Loucy (cell line): ENCODE data around the gene ACCSL.

Source experiments
- H2AFZ ChIP-seq: fragments of 200-600 bp; sonication (generic); 2 replicates; pipeline ENCODE4 v1.6.0; 2016; ENCODE audit warnings: antibody characterized with exemption, mild to moderate bottlenecking, low read length, moderate library complexity
- H3F3A ChIP-seq: fragments of 200-600 bp; 2 replicates; pipeline ENCODE4 v1.6.0; 2016; ENCODE audit warnings: antibody characterized with exemption, low read depth, mild to moderate bottlenecking
- H3K27me3 ChIP-seq: fragments of 200-600 bp; sonication (generic); 2 replicates; pipeline ENCODE4 v1.6.1; 2014; ENCODE audit warnings: low read length, mild to moderate bottlenecking; ENCODE audit not compliant: insufficient read depth, poor library complexity, severe bottlenecking
- H3K36me3 ChIP-seq: fragments of 200-600 bp; sonication (generic); 2 replicates; pipeline ENCODE4 v1.6.1; 2016; ENCODE audit warnings: low read length; ENCODE audit not compliant: insufficient read depth
- H3K4me1 ChIP-seq: fragments of 200-600 bp; sonication (generic); 2 replicates; pipeline ENCODE4 v1.5.1; 2014; ENCODE audit warnings: low read length, mild to moderate bottlenecking; ENCODE audit not compliant: insufficient read depth, poor library complexity, severe bottlenecking
- H3K4me2 ChIP-seq: fragments of 200-600 bp; sonication (generic); 2 replicates; pipeline ENCODE4 v1.6.0; 2014; ENCODE audit warnings: antibody characterized with exemption, low read length, low read depth, mild to moderate bottlenecking; ENCODE audit not compliant: poor library complexity, severe bottlenecking
- H3K4me3 ChIP-seq: fragments of 200-600 bp; sonication (generic); 2 replicates; pipeline ENCODE4 v1.5.1; 2014; ENCODE audit warnings: low read length, mild to moderate bottlenecking, mixed read lengths; ENCODE audit not compliant: poor library complexity, severe bottlenecking
- H3K79me2 ChIP-seq: fragments of 200-600 bp; sonication (generic); 2 replicates; pipeline ENCODE4 v1.6.1; 2014; ENCODE audit warnings: low read length; ENCODE audit not compliant: insufficient read depth
- H3K9ac ChIP-seq: fragments of 200-600 bp; sonication (generic); 2 replicates; pipeline ENCODE4 v1.6.0; 2014; ENCODE audit warnings: mild to moderate bottlenecking, low read depth, low read length, moderate library complexity; ENCODE audit not compliant: poor library complexity, severe bottlenecking
- H3K9me2 ChIP-seq: fragments of 200-600 bp; sonication (generic); replicated peaks from 2 replicates; pipeline ENCODE4 v1.6.1; 2016; ENCODE audit warnings: low read depth, low read length, mixed read lengths
- H3K9me3 ChIP-seq: fragments of 200-600 bp; sonication (generic); 2 replicates; pipeline ENCODE4 v1.6.1; 2014; ENCODE audit warnings: mild to moderate bottlenecking, antibody characterized with exemption, low read length, low read depth; ENCODE audit not compliant: insufficient read depth
- H4K20me1 ChIP-seq: fragments of 200-600 bp; sonication (generic); 2 replicates; pipeline ENCODE4 v1.6.0; 2014; ENCODE audit warnings: antibody characterized with exemption, low read length, mild to moderate bottlenecking; ENCODE audit not compliant: insufficient read depth, poor library complexity, severe bottlenecking
- CTCF ChIP-seq: fragments of 200-600 bp; sonication (generic); conservative IDR thresholded peaks from 2 replicates; pipeline ENCODE4 v1.5.1; 2014; ENCODE audit warnings: mild to moderate bottlenecking, antibody characterized with exemption, low read length
- EZH2phosphoT487 ChIP-seq: fragments of 200-600 bp; IDR thresholded peaks from 2 replicates; pipeline ENCODE4 v1.6.1; 2018; ENCODE audit warnings: antibody characterized with exemption, mild to moderate bottlenecking, moderate library complexity, borderline replicate concordance

Gene ACCSL

DNA sequence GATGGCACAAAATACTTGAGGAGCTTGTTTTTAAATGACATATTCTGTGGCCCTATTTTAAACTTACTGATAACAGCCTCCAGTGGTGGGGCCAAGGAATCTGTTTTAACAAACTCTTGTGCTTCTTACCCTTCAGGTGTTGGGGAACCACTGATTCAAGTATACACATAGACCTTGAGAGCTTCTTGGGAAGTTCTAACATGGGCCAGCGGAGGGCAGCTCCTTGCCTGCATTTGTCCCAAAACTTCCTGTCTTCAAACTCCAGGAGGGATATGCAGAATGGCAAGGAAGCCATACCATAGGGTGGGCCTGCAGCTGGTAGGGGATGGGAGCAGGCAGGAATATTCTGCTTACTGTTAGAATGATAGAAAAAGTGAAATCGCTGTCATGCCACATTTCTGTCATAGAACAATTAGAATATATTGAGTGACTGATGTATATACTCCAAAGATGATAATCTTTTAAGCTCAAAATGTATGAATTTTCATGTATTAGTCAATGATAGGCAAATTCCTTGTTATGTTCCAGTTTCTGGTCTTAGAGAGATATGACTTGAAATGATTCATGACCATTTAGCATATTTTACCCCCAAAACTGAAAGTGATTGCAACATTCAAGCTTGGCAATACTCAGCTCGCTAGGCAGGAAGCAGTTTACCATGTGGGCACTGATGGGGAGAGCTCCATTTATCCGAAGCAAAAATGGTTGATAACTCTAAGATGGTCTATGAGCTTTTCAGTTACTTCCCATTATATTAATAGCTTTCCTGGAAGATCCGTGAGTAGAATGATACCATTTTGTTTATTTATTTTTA lies 56.9 kb downstream of the ACCSL start:
- H2AFZ ChIP-seq = no peak overlapping the region
- H3K27me3 ChIP-seq = no peaks in the 10 kb centered on the region
- no peaks in the 10 kb centered on the region for H3F3A ChIP-seq
- peak overlapping the region; percentile 42 for H3K4me2 ChIP-seq
- peaks cover 7% of the 10 kb centered on the region for H4K20me1 ChIP-seq
- no peak overlapping the region for H3K9ac ChIP-seq
- TF ChIP-seq EZH2phosphoT487 (no peak), CTCF (peak; percentile 34)
- H3K4me3 ChIP-seq = no peak overlapping the region
- peaks cover 24% of the 10 kb centered on the region for H3K4me1 ChIP-seq
- no peaks in the 10 kb centered on the region for H3K9me3 ChIP-seq
- H3K79me2 ChIP-seq = peaks cover 16% of the 10 kb centered on the region; the same call in 1 of the 2 replicates
- H3K36me3 ChIP-seq = peaks cover 21% of the 10 kb centered on the region; the same call in 1 of the 2 replicates
- H3K9me2 ChIP-seq = no peaks in the 10 kb centered on the region

GRCh38 chr11:44108260-44108659 lies 60.5 kb downstream of the ACCSL start:
- Histone ChIP-seq H3K4me3 (no peak overlapping the region), H2AFZ (no peak overlapping the region), H3F3A (no peaks in the 10 kb centered on the region), H3K9me3 (no peaks in the 10 kb centered on the region), H3K9ac (no peak overlapping the region), H3K4me1 (peaks cover 18% of the 10 kb centered on the region), H3K27me3 (no peaks in the 10 kb centered on the region), H4K20me1 (no peaks in the 10 kb centered on the region), H3K4me2 (no peak overlapping the region), H3K9me2 (no peaks in the 10 kb centered on the region), H3K36me3 (peaks cover 49% of the 10 kb centered on the region), H3K79me2 (peaks cover 10% of the 10 kb centered on the region; the same call in 1 of the 2 replicates)
- no peak for TF ChIP-seq EZH2phosphoT487
- TF ChIP-seq CTCF = no peak
